SK-N-SH (cell line): ENCODE data around the gene ZNF575. TPM values are rescaled to one million over a fixed set of nuclear protein-coding genes. Genes with fewer than 3 reads are reported as not detected.

ENCODE experiments used
- CTCF ChIA-PET: fragments of 300-600, 350-600 bp; formaldehyde crosslinking; extraction: SDS; loops from one replicate; lab custom pipeline; 2021; lab: Yijun Ruan, JAX
- POLR2A ChIA-PET: fragments of 350-600 bp; sonication (Branson Sonifier 250); formaldehyde crosslinking; extraction: SDS; loops from one replicate; lab custom pipeline; 2020; ENCODE audit warnings: antibody characterized with exemption, inconsistent platforms; lab: Yijun Ruan, JAX
- DNase-seq: peaks from one replicate; pipeline ENCODE4 v3.0.0; 2012
- H2AFZ ChIP-seq: fragments of 200-600 bp; sonication (generic); 2 replicates; pipeline ENCODE4 v1.8.1; 2016; ENCODE audit warnings: antibody characterized with exemption, mild to moderate bottlenecking, low read depth
- H3F3A ChIP-seq: fragments of 200-600 bp; sonication (generic); replicated peaks from 2 replicates; pipeline ENCODE3; 2016; ENCODE audit warnings: antibody characterized with exemption, mild to moderate bottlenecking; ENCODE audit not compliant: insufficient read depth
- H3K27ac ChIP-seq, 2 experiments: fragments of 200-500 bp in 1 of 2; fragments of 200-600 bp in 1 of 2; sonication (Bioruptor generic) in 1 of 2; sonication (generic), shearing (Covaris generic) in 1 of 2; 2 replicates each; pipeline versions ENCODE4 v1.5.1 to v1.6.1; 2014 to 2016; ENCODE audit warnings: low read depth in 2 of 2, inconsistent platforms in 1 of 2, low read length in 1 of 2, mild to moderate bottlenecking in 1 of 2, mixed read lengths in 1 of 2
- H3K27me3 ChIP-seq: fragments of 200-600 bp; sonication (generic), shearing (Covaris generic); 2 replicates; pipeline ENCODE4 v1.6.1; 2016; ENCODE audit warnings: mixed run types; ENCODE audit not compliant: insufficient read depth
- H3K36me3 ChIP-seq, 2 experiments: fragments of 200-500 bp in 1 of 2; fragments of 200-600 bp in 1 of 2; sonication (Bioruptor generic) in 1 of 2; sonication (generic) in 1 of 2; replicated peaks in 1 of 2; 2 replicates each; pipeline versions ENCODE3 to v1.5.1; 2014 to 2016; ENCODE audit warnings: low read length in 1 of 2, mild to moderate bottlenecking in 1 of 2; ENCODE audit not compliant: insufficient read depth in 2 of 2, control insufficient read depth in 1 of 2
- H3K4me1 ChIP-seq, 2 experiments: fragments of 200-500 bp in 1 of 2; fragments of 200-600 bp in 1 of 2; sonication (Bioruptor generic) in 1 of 2; sonication (generic), shearing (Covaris generic) in 1 of 2; 2 replicates each; pipeline versions ENCODE4 v1.5.1 to v1.6.1; 2014 to 2016; ENCODE audit warnings: low read depth in 1 of 2, low read length in 1 of 2, mixed run types in 1 of 2; ENCODE audit not compliant: insufficient read depth in 2 of 2, control insufficient read depth in 1 of 2
- H3K4me2 ChIP-seq: fragments of 200-600 bp; sonication (generic), shearing (Covaris generic); 2 replicates; pipeline ENCODE4 v1.6.1; 2017; ENCODE audit warnings: mixed run types
- H3K4me3 ChIP-seq, 2 experiments: fragments of 200-500 bp in 1 of 2; fragments of 200-600 bp in 1 of 2; sonication (Bioruptor generic) in 1 of 2; sonication (generic), shearing (Covaris generic) in 1 of 2; 2 replicates each; pipeline versions ENCODE4 v1.5.1 to v1.8.1; 2014 to 2016; ENCODE audit warnings: low read depth in 2 of 2, inconsistent platforms in 1 of 2, low read length in 1 of 2, mild to moderate bottlenecking in 1 of 2, mixed read lengths in 1 of 2, moderate library complexity in 1 of 2
- H3K79me2 ChIP-seq: fragments of 200-600 bp; sonication (generic); 2 replicates; pipeline ENCODE4 v1.8.1; 2017; ENCODE audit warnings: mild to moderate bottlenecking; ENCODE audit not compliant: insufficient read depth
- H3K9ac ChIP-seq: fragments of 200-600 bp; sonication (generic); 2 replicates; pipeline ENCODE4 v1.6.1; 2017; ENCODE audit warnings: mixed run types
- H3K9me2 ChIP-seq: fragments of 200-600 bp; sonication (generic); 2 replicates; pipeline ENCODE4 v1.6.1; 2017; ENCODE audit warnings: mixed run types
- H3K9me3 ChIP-seq: fragments of 200-600 bp; sonication (generic); 2 replicates; pipeline ENCODE4 v1.6.1; 2017; ENCODE audit warnings: mixed run types, mild to moderate bottlenecking, moderate library complexity
- H4K20me1 ChIP-seq: fragments of 200-600 bp; sonication (generic); 2 replicates; pipeline ENCODE4 v1.6.1; 2017; ENCODE audit warnings: mild to moderate bottlenecking, mixed run types; ENCODE audit not compliant: insufficient read depth
- CHD2 ChIP-seq: fragments of 150-350 bp; IDR thresholded peaks from 2 replicates; pipeline ENCODE4 v1.6.1; 2018; ENCODE audit warnings: low read length; ENCODE audit not compliant: partially characterized antibody
- EZH2phosphoT487 ChIP-seq: fragments of 200-600 bp; sonication (generic); IDR thresholded peaks from 2 replicates; pipeline ENCODE4 v1.6.1; 2017; ENCODE audit warnings: low read depth, mixed run types, mild to moderate bottlenecking, antibody characterized with exemption, moderate library complexity, borderline replicate concordance
- FOSL2 ChIP-seq: IDR thresholded peaks from 2 replicates; pipeline ENCODE4 v1.4.0; 2012; ENCODE audit warnings: low read depth, mild to moderate bottlenecking, moderate library complexity, borderline replicate concordance
- GABPA ChIP-seq: IDR thresholded peaks from 2 replicates; pipeline ENCODE4 v1.4.0; 2012; ENCODE audit warnings: low read depth, mild to moderate bottlenecking
- IRF3 ChIP-seq: fragments of 150-350 bp; IDR thresholded peaks from 2 replicates; pipeline ENCODE4 v1.6.1; 2016; ENCODE audit warnings: mild to moderate bottlenecking, low read depth, low read length
- MAX ChIP-seq: IDR thresholded peaks from 2 replicates; pipeline ENCODE4 v1.4.0; 2012; ENCODE audit warnings: low read depth
- MXI1 ChIP-seq: IDR thresholded peaks from 2 replicates; pipeline ENCODE4 v1.6.1; 2012; ENCODE audit warnings: mild to moderate bottlenecking, low read depth, low read length, improper control_type of control experiment
- NFIC ChIP-seq: IDR thresholded peaks from 2 replicates; pipeline ENCODE4 v1.4.0; 2012; ENCODE audit warnings: borderline replicate concordance
- PBX3 ChIP-seq: IDR thresholded peaks from 2 replicates; pipeline ENCODE4; 2012
- RCOR1 ChIP-seq: fragments of 150-350 bp; IDR thresholded peaks from 2 replicates; pipeline ENCODE4 v1.6.1; 2017; ENCODE audit warnings: antibody characterized with exemption, low read length
- REST ChIP-seq: IDR thresholded peaks from 2 replicates; pipeline ENCODE4 v1.6.1; 2012; ENCODE audit warnings: mild to moderate bottlenecking, low read depth, low read length, moderate library complexity
- RXRA ChIP-seq: IDR thresholded peaks from 2 replicates; pipeline ENCODE4 v1.4.0; 2012; ENCODE audit warnings: low read depth, mild to moderate bottlenecking, borderline replicate concordance
- TAF1 ChIP-seq: IDR thresholded peaks from 2 replicates; pipeline ENCODE4 v1.6.1; 2012; ENCODE audit warnings: low read depth, mild to moderate bottlenecking, low read length, moderate library complexity, borderline replicate concordance
- USF1 ChIP-seq: IDR thresholded peaks from 2 replicates; pipeline ENCODE4 v1.4.0; 2012; ENCODE audit warnings: low read depth, borderline replicate concordance
- USF2 ChIP-seq: fragments of 150-350 bp; IDR thresholded peaks from 2 replicates; pipeline ENCODE4 v1.6.1; 2017; ENCODE audit warnings: antibody characterized with exemption, low read length, low read depth, borderline replicate concordance
- ZBTB33 ChIP-seq: IDR thresholded peaks from 2 replicates; pipeline ENCODE4 v1.4.0; 2012; ENCODE audit warnings: low read depth, borderline replicate concordance
- whole genome bisulfite sequencing: methylation state at CpG from one replicate; pipeline ENCODE4 v1.1.6; 2017; ENCODE audit warnings: low lambda C conversion rate; 5-methylcytosine and 5-hydroxymethylcytosine counted together
- polyA plus RNA-seq, 3 experiments: library from polyadenylated mRNA; depleted of rRNA; stranded (reverse); fragments of >200 nt; gene quantifications; 2 replicates each; pipeline ENCODE4 v1.2.3, GENCODE V29; 2012

Gene ZNF575
- polyA plus RNA-seq, 1 of the 3 experiments (the other 2 are of a cell fraction): 1.0 TPM

- TF ChIP-seq EZH2phosphoT487 (no peak), TAF1 (no peak), USF1 (no peak), IRF3 (no peak), RCOR1 (no peak), NFIC (no peak), GABPA (no peak), USF2 (no peak), RXRA (no peak)
- H3K27me3 ChIP-seq: no peaks in the 10 kb centered on the region
- H3K9me2 ChIP-seq: no peaks in the 10 kb centered on the region
- H3K9ac ChIP-seq: peak overlapping the region; percentile 81; the same call in 1 of the 2 replicates
- ChIA-PET CTCF (interaction anchor here (0.9 to 4.3 kb wide), 7 partner anchors 14 to 90 kb away, joined by 3 to 42 read pairs (median 6); no protein-coding TSS in a partner anchor), POLR2A (no interaction called here)
- peaks cover 10% of the 10 kb centered on the region for H3F3A ChIP-seq
- H2AFZ ChIP-seq: peak overlapping the region; percentile 95; the same call in 1 of the 2 replicates
- DNase-seq: no peak
- H4K20me1 ChIP-seq: no peaks in the 10 kb centered on the region
- no peak overlapping the region for H3K27ac ChIP-seq
- H3K4me3 ChIP-seq: no peak overlapping the region
- H3K9me3 ChIP-seq: no peaks in the 10 kb centered on the region
- WGBS: 97% methylated on average over 3 of the region's 3 CpGs
- peaks cover 4 to 6% of the 10 kb centered on the region in 2 experiments for H3K36me3 ChIP-seq
- H3K79me2 ChIP-seq: no peaks in the 10 kb centered on the region
- H3K4me2 ChIP-seq: 0 out of 2 replicates have a peak overlapping the region, but pooled peaks have one; percentile 97
- peaks cover 3 to 4% of the 10 kb centered on the region in 2 experiments; a peak in 1 of 4 replicates for H3K4me1 ChIP-seq
These were observed 27.9 kb upstream of the ZNF575 start for GRCh38 chr19:43505186-43505456.

- H3K4me1 ChIP-seq: peaks cover 3 to 4% of the 10 kb centered on the region in 2 experiments; a peak in 1 of 4 replicates
- no peak overlapping the region for H3K4me2 ChIP-seq
- no peaks in the 10 kb centered on the region for H3K27me3 ChIP-seq
- no peak overlapping the region for H3K27ac ChIP-seq
- 98% methylated on average over 5 of the region's 5 CpGs for WGBS
- H3K9me2 ChIP-seq: no peaks in the 10 kb centered on the region
- no peaks in the 10 kb centered on the region for H3K79me2 ChIP-seq
- TF ChIP-seq REST (no peak), CHD2 (no peak), ZBTB33 (no peak), FOSL2 (no peak), MAX (no peak), TAF1 (no peak), MXI1 (no peak), PBX3 (no peak)
- ChIA-PET CTCF (interaction anchor here (1.7 to 4.3 kb wide), 3 partner anchors 13 to 59 kb away, joined by 6 to 42 read pairs (median 22); no protein-coding TSS in a partner anchor), POLR2A (no interaction called here)
- no peaks in the 10 kb centered on the region for H3K9me3 ChIP-seq
- H3K4me3 ChIP-seq: no peak overlapping the region
- H4K20me1 ChIP-seq: no peaks in the 10 kb centered on the region
- H3F3A ChIP-seq: peaks cover 13% of the 10 kb centered on the region
- no peak for DNase-seq
- no peak overlapping the region for H2AFZ ChIP-seq
- H3K9ac ChIP-seq: no peak overlapping the region
- peaks cover 7 to 10% of the 10 kb centered on the region in 2 experiments for H3K36me3 ChIP-seq
These were observed 27.0 kb upstream of the ZNF575 start for GRCh38 chr19:43505941-43506340.
